Gastroesophageal sphincter (tissue), 3 donors: Measurements from ENCODE around the gene NUDT10.
A peak's percentile ranks its signal among the peaks of the same experiment; 100 is the strongest.

ENCODE experiments used
- CTCF ChIP-seq, 4 experiments: fragments of 200-600 bp in 2 of 4; fragments of 450-650 bp in 2 of 4; sonication (generic) in 1 of 4; IDR thresholded peaks; one replicate each; pipeline ENCODE4 v1.5.1; 2017 to 2019; ENCODE audit warnings: antibody characterized with exemption in 4 of 4, mild to moderate bottlenecking in 2 of 4, moderate library complexity in 2 of 4
- POLR2A ChIP-seq, 2 donors: fragments of 450-650 bp; IDR thresholded peaks; one replicate each; pipeline ENCODE4 v1.6.1; 2017; ENCODE audit warnings: antibody characterized with exemption in 2 of 2, mild to moderate bottlenecking in 2 of 2, moderate library complexity in 1 of 2

GRCh38 chrX:51336584-51336983, 4.0 kb downstream of the NUDT10 start:
- TF ChIP-seq CTCF (IDR thresholded peaks at IDR 0.05) (peak; percentile 7 to 66 (median 36)), POLR2A (IDR thresholded peaks at IDR 0.05) (no peak)
